A673 (cell line): ENCODE data around the gene EEF1AKMT3. TPM values are rescaled to one million over a fixed set of nuclear protein-coding genes. Genes with fewer than 3 reads are reported as not detected.
A peak's percentile ranks its signal among the peaks of the same experiment; 100 is the strongest.

Experiments
- BruUV-seq: library from RNA; stranded (reverse); fragments of 400-500 nt; replicated peaks from 2 replicates; lab custom pipeline; 2021; lab: Mats Ljungman, UMichigan
- CTCF ChIA-PET: fragments of 300-600 bp; sonication (Branson Sonifier 250); formaldehyde crosslinking; loops from one replicate; lab custom pipeline; 2022; ENCODE audit warnings: antibody characterized with exemption; lab: Charles Lee
- POLR2A ChIA-PET: fragments of 300-600 bp; sonication (Branson Sonifier 250); formaldehyde crosslinking; loops from one replicate; lab custom pipeline; 2022; ENCODE audit warnings: antibody characterized with exemption; ENCODE audit not compliant: low non-redundant PET; lab: Charles Lee
- DNase-seq: peaks from one replicate; pipeline ENCODE4 v3.0.0-alpha.2; 2015; ENCODE audit warnings: low spot score
- H3K27ac ChIP-seq: fragments of 200-600 bp; sonication (generic); 2 replicates; pipeline ENCODE4 v1.5.1; 2016; ENCODE audit warnings: mixed run types, low read depth, mild to moderate bottlenecking, mixed read lengths, antibody characterized with exemption, low read length; ENCODE audit not compliant: poor library complexity, severe bottlenecking
- H3K27me3 ChIP-seq: fragments of 200-600 bp; sonication (generic); replicated peaks from 2 replicates; pipeline ENCODE4 v1.6.1; 2017; ENCODE audit warnings: mixed run types, low read depth, mild to moderate bottlenecking, mixed read lengths, antibody characterized with exemption, low read length; ENCODE audit not compliant: insufficient read depth, poor library complexity
- H3K36me3 ChIP-seq: fragments of 200-600 bp; sonication (generic); 2 replicates; pipeline ENCODE4 v1.6.1; 2016; ENCODE audit warnings: mixed run types, mild to moderate bottlenecking, mixed read lengths, antibody characterized with exemption, low read length; ENCODE audit not compliant: insufficient read depth, poor library complexity, severe bottlenecking
- H3K4me1 ChIP-seq: fragments of 200-600 bp; sonication (generic); 2 replicates; pipeline ENCODE4 v1.6.1; 2017; ENCODE audit warnings: mixed run types, mild to moderate bottlenecking, mixed read lengths, antibody characterized with exemption, low read length; ENCODE audit not compliant: insufficient read depth, poor library complexity, severe bottlenecking
- H3K4me3 ChIP-seq: fragments of 200-600 bp; sonication (generic); 2 replicates; pipeline ENCODE4 v1.5.1; 2016; ENCODE audit warnings: low read depth, mixed run types, mild to moderate bottlenecking, mixed read lengths, low read length; ENCODE audit not compliant: poor library complexity, severe bottlenecking
- H3K9me3 ChIP-seq: fragments of 200-600 bp; sonication (generic); 2 replicates; pipeline ENCODE4 v1.6.1; 2016; ENCODE audit warnings: mixed run types, low read depth, mild to moderate bottlenecking, mixed read lengths, antibody characterized with exemption, low read length; ENCODE audit not compliant: poor library complexity, severe bottlenecking
- CTCF ChIP-seq: fragments of 300-800, 200-600 bp; sonication (generic); conservative IDR thresholded peaks from 2 replicates; pipeline ENCODE4 v1.5.1; 2017; ENCODE audit warnings: low read depth, mild to moderate bottlenecking, antibody characterized with exemption, low read length, moderate library complexity, mixed read lengths
- EZH2 ChIP-seq: fragments of 200-600 bp; sonication (generic); IDR thresholded peaks from 2 replicates; pipeline ENCODE4 v1.6.1; 2017; ENCODE audit warnings: borderline replicate concordance, low read depth, mild to moderate bottlenecking, mixed read lengths, antibody characterized with exemption, low read length; ENCODE audit not compliant: poor library complexity, severe bottlenecking
- intact Hi-C: fragments of 100-400 bp; cut with micrococcal nuclease; formaldehyde crosslinking; loops from one replicate; pipeline ENCODE4 v1.10.0; 2022; ENCODE audit not compliant: unreplicated experiment
- total RNA-seq: library from RNA; stranded (reverse); gene quantifications from 2 replicates; pipeline ENCODE4 v1.2.3, GENCODE V29; 2021

The EEF1AKMT3 gene
- total RNA-seq, 1 experiment from 2014 or later: 5.3 TPM

- peaks cover 35% of the 10 kb centered on the region for H3K36me3 ChIP-seq
- no peak for TF ChIP-seq EZH2
- TF ChIP-seq CTCF: peak; percentile 94
- H3K4me3 ChIP-seq: peak within 1 kb of the TSS; percentile 95
- ChIA-PET POLR2A (no interaction called here), CTCF (interaction anchor here (1.0 to 1.4 kb wide), 2 partner anchors 11 to 21 kb away, joined by 3 to 4 read pairs; partner anchors contain the start of genes EEF1AKMT3 and METTL1)
- peak within 1 kb of the TSS; percentile 79 for H3K27ac ChIP-seq
- BruUV-seq: no TSS peak
- H3K9me3 ChIP-seq: no peaks in the 10 kb centered on the region
- no peaks in the 10 kb centered on the region for H3K27me3 ChIP-seq
- intact Hi-C loops: no loop called here
- DNase-seq: peak; percentile 97
- H3K4me1 ChIP-seq: no peaks in the 10 kb centered on the region
These were observed 10.4 kb downstream of the EEF1AKMT3 start, which contains the start of gene TSFM for GRCh38 chr12:57782608-57783465. Gene TSFM (plus strand): TSS chr12:57782787. CDS start chr12:57782802, 15 bp downstream.

- no peaks in the 10 kb centered on the region for H3K4me1 ChIP-seq
- POLR2A ChIA-PET: no interaction called here
- intact Hi-C loops: no loop called here
These were observed 11.0 kb downstream of the EEF1AKMT3 start for GRCh38 chr12:57783466-57783801.

GRCh38 chr12:57783861-57784260 is 11.4 kb downstream of the EEF1AKMT3 start:
- no peak overlapping the region for H3K27ac ChIP-seq
- H3K27me3 ChIP-seq: no peaks in the 10 kb centered on the region
- no peak for TF ChIP-seq CTCF
- TF ChIP-seq EZH2: no peak
- no peaks in the 10 kb centered on the region for H3K9me3 ChIP-seq
- no peaks in the 10 kb centered on the region for H3K4me1 ChIP-seq
- ChIA-PET CTCF (no interaction called here), POLR2A (no interaction called here)
- TSS peak; percentile 65 for BruUV-seq
- DNase-seq: no peak
- peak overlapping the region; percentile 16 for H3K4me3 ChIP-seq
- peaks cover 42% of the 10 kb centered on the region for H3K36me3 ChIP-seq
- intact Hi-C loops: no loop called here

More at GRCh38 chr12:57783466-57783801, 11.0 kb downstream of the EEF1AKMT3 start:
- H3K27ac ChIP-seq: peak overlapping the region; percentile 79
- CTCF ChIA-PET: interaction anchor here (1.0 to 1.4 kb wide), 2 partner anchors 11 to 20 kb away, joined by 3 to 4 read pairs; partner anchors contain the start of genes EEF1AKMT3 and METTL1
- no TSS peak for BruUV-seq
- no peaks in the 10 kb centered on the region for H3K27me3 ChIP-seq
- H3K4me3 ChIP-seq: peak overlapping the region; percentile 95
- peaks cover 39% of the 10 kb centered on the region for H3K36me3 ChIP-seq
- TF ChIP-seq CTCF (no peak), EZH2 (no peak)
- no peak for DNase-seq
- H3K9me3 ChIP-seq: no peaks in the 10 kb centered on the region
